GM12878 (cell line): ENCODE data around the gene CUEDC1. TPM values are rescaled to one million over a fixed set of nuclear protein-coding genes. Genes with fewer than 3 reads are reported as not detected.

ENCODE experiments used
- ATAC-seq: fragments of 200-7000 bp; cut with Tn5 transposase; 3 replicates; pipeline ENCODE4 v1.9.1; 2020; ENCODE audit warnings: mild to moderate bottlenecking, moderate library complexity
- BruUV-seq: library from RNA; stranded (reverse); fragments of 400-500 nt; replicated peaks from 2 replicates; lab custom pipeline; 2021; lab: Mats Ljungman, UMichigan
- CTCF ChIA-PET: fragments of 300-600 bp; sonication (Branson Sonifier 250); formaldehyde crosslinking; extraction: SDS; loops from one replicate; lab custom pipeline; 2021; ENCODE audit warnings: inconsistent platforms; lab: Yijun Ruan, JAX
- POLR2A ChIA-PET: fragments of 350-600 bp; formaldehyde crosslinking; extraction: SDS; loops from one replicate; lab custom pipeline; 2021; ENCODE audit warnings: inconsistent platforms; lab: Charles Lee
- RAD21 ChIA-PET: fragments of 300-600 bp; sonication (Branson Sonifier 250); formaldehyde crosslinking; loops from one replicate; lab custom pipeline; 2023; ENCODE audit warnings: antibody characterized with exemption; ENCODE audit not compliant: unreplicated experiment; lab: Charles Lee
- SMC1A ChIA-PET: fragments of 300-600 bp; sonication (Branson Sonifier 250); formaldehyde crosslinking; loops from one replicate; lab custom pipeline; 2023; ENCODE audit not compliant: unreplicated experiment, uncharacterized antibody; lab: Charles Lee
- DNase-seq: peaks from one replicate; pipeline ENCODE4 v3.0.0-alpha.2; 2011; ENCODE audit warnings: low read depth, low spot score
- FAIRE-seq: peaks from 3 replicates; lab custom pipeline; 2011; peaks lifted over from hg19 to GRCh38; lab: Jason Lieb, UNC
- H2AFZ ChIP-seq: 2 replicates; pipeline ENCODE4 v1.6.0; 2011; ENCODE audit warnings: low read depth, low read length, control low read depth; ENCODE audit not compliant: control insufficient read depth
- H3K27ac ChIP-seq: 2 replicates; pipeline ENCODE4 v1.5.1; 2011; ENCODE audit warnings: control low read depth; ENCODE audit not compliant: control insufficient read depth, insufficient read depth
- H3K27me3 ChIP-seq, 2 experiments: replicated peaks in 1 of 2; 2 replicates each; pipeline versions ENCODE4 v1.6.0 to v1.6.1; 2011; ENCODE audit warnings: low read length in 1 of 2; ENCODE audit not compliant: control insufficient read depth in 2 of 2, insufficient read depth in 2 of 2
- H3K36me3 ChIP-seq, 2 experiments: 2 replicates each; pipeline ENCODE4 v1.5.1; 2011; ENCODE audit warnings: low read length in 1 of 2; ENCODE audit not compliant: control insufficient read depth in 2 of 2, insufficient read depth in 2 of 2
- H3K4me1 ChIP-seq: 2 replicates; pipeline ENCODE4 v1.6.1; 2011; ENCODE audit warnings: mild to moderate bottlenecking, low read length, moderate library complexity, mixed read lengths; ENCODE audit not compliant: control insufficient read depth, insufficient read depth
- H3K4me2 ChIP-seq: 2 replicates; pipeline ENCODE4 v1.6.0; 2011; ENCODE audit warnings: control low read depth; ENCODE audit not compliant: control insufficient read depth, insufficient read depth
- H3K4me3 ChIP-seq: fragments of 200-600 bp; sonication (generic); 2 replicates; pipeline ENCODE4 v1.5.1; 2016
- H3K79me2 ChIP-seq: 2 replicates; pipeline ENCODE4 v1.6.0; 2011; ENCODE audit warnings: low read length; ENCODE audit not compliant: control insufficient read depth, insufficient read depth
- H3K9ac ChIP-seq: 2 replicates; pipeline ENCODE4 v1.8.0; 2011; ENCODE audit warnings: low read length, control low read depth, mixed read lengths; ENCODE audit not compliant: control insufficient read depth, insufficient read depth
- H3K9me3 ChIP-seq: replicated peaks from 3 replicates; pipeline ENCODE4 v1.5.1; 2011; ENCODE audit warnings: mild to moderate bottlenecking, low read length; ENCODE audit not compliant: control insufficient read depth, insufficient read depth
- H4K20me1 ChIP-seq: 2 replicates; pipeline ENCODE4 v1.6.0; 2011; ENCODE audit not compliant: control insufficient read depth, insufficient read depth
- CREB1 ChIP-seq: IDR thresholded peaks from 2 replicates; pipeline ENCODE4 v1.6.1; 2012; ENCODE audit warnings: low read depth, mild to moderate bottlenecking, inconsistent platforms
- EED ChIP-seq: sonication (generic); IDR thresholded peaks from 2 replicates; pipeline ENCODE4 v1.6.1; 2016; ENCODE audit warnings: antibody characterized with exemption, low read depth
- IKZF1 ChIP-seq: fragments of 450-650 bp; conservative IDR thresholded peaks from 2 replicates; pipeline ENCODE4 v1.6.1; 2017; ENCODE audit warnings: antibody characterized with exemption, mild to moderate bottlenecking
- IKZF2 ChIP-seq, 2 experiments: fragments of 450-650 bp; IDR thresholded peaks; 2 replicates each; pipeline ENCODE4 v1.6.1; 2017; ENCODE audit warnings: mild to moderate bottlenecking in 2 of 2, moderate library complexity in 2 of 2
- RUNX3 ChIP-seq: IDR thresholded peaks from 2 replicates; pipeline ENCODE4 v1.6.1; 2012; ENCODE audit warnings: low read length, inconsistent platforms
- TCF3 ChIP-seq: IDR thresholded peaks from 2 replicates; pipeline ENCODE4 v1.6.1; 2012; ENCODE audit warnings: low read depth, mild to moderate bottlenecking, low read length, borderline replicate concordance; ENCODE audit not compliant: insufficient read depth
- WGBS: methylation state at CpG from one replicate; pipeline ENCODE4 v1.1.6; 2016; ENCODE audit warnings: low lambda C conversion rate; ENCODE audit not compliant: insufficient replicate concordance, insufficient coverage; ENCODE audit errors: missing lambda C conversion rate; 5-methylcytosine and 5-hydroxymethylcytosine counted together
- in situ Hi-C: fragments of 300-500 bp; cut with MboI; formaldehyde crosslinking; loops from 9 replicates; pipeline ENCODE4 v1.14.3; 2018; ENCODE audit warnings: mixed read lengths
- intact Hi-C: fragments of 100-400 bp; cut with micrococcal nuclease; formaldehyde crosslinking; loops from one replicate; pipeline ENCODE4 v1.14.2; 2022; ENCODE audit not compliant: unreplicated experiment
- polyA plus RNA-seq, 11 experiments: library from polyadenylated mRNA; depleted of rRNA in 4 of 11; unstranded in 6 of 11; stranded (reverse) in 5 of 11; fragments of >200 nt; fragmentation: Nextera tagmentation in 4 of 11; fragmentation: Illumina TruSeq in 1 of 11; extraction: Ambion mirVana in 4 of 11; extraction: Trizol in 1 of 11; gene quantifications; 1 replicate in 1 of 11; 2 replicates in 10 of 11; pipeline versions ENCODE4 v1.2.1 to v1.2.3, GENCODE V29; 2011 to 2016; ENCODE audit warnings: inconsistent platforms in 2 of 11, missing spikeins in 2 of 11, low read depth in 1 of 11
- total RNA-seq, 4 experiments: library from RNA; depleted of rRNA in 3 of 4; stranded (reverse); fragments of >200 nt in 3 of 4; fragmentation: Illumina TruSeq in 1 of 4; extraction: Trizol in 1 of 4; gene quantifications; 2 replicates each; pipeline versions ENCODE4 v1.2.1 to v1.2.3, GENCODE V29; 2013 to 2021
- TF ChIP-seq, protein P1 (sequence below), 3 experiments: IDR thresholded peaks in 2 of 3; conservative IDR thresholded peaks in 1 of 3; 2 replicates each; pipeline ENCODE4 v1.5.1; 2011; ENCODE audit warnings: low read depth in 3 of 3, low read length in 3 of 3, mild to moderate bottlenecking in 3 of 3, control low read depth in 2 of 3, moderate library complexity in 2 of 3, inconsistent platforms in 1 of 3, mixed read lengths in 1 of 3; ENCODE audit not compliant: control insufficient read depth in 2 of 3, insufficient read depth in 1 of 3; ENCODE audit errors: extremely low read depth in 1 of 3

The CUEDC1 gene
- total and polyA plus RNA-seq, 10 of the 15 experiments (the other 5 are each of a cell fraction or from before 2014, with no cell fraction given) = 0.24 to 7.4 (median 1.8) TPM

DNA sequence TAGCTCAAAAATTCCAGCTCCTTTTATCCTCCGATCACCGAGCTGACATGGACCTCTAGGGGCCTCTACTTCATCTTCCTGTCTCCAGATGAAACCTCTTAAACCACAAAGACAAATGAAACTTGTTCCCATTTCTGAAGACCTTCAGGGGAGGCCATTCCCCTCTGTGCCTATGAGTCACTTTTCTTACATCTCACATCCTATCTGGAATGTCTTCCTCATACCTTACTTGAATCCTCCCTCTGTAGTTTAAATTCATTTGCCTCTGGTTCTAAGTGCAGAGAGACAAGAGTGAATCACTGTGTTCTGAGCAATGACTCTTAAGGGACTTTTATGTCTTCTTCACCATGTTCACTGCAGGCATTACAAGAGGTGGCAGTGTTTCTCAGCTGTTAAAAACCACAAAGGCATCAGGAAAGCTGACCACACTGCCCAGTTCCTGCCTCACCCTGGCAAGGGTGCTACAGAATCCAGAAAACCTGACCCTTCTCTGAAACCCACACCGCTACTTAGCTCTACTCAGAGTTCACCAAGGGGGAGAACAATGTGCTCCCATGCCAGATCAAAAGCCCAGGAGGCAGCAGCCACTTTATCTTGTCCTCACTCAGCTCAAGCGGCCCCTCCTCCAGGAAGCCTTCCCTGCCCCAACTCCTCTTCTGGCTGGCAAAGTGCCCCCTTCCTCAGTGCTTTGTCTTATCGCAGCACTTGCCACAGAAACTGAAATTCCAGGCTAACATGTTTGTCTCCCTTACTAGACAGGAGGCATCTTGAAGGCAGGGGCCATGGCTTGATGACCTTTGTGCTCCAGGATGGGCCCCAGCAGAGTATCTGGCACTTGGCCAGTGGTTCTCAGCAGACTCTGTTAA is 6.4 kb downstream of the CUEDC1 start:
- Histone ChIP-seq H4K20me1 (no peaks in the 10 kb centered on the region), H3K4me1 (peaks cover 46% of the 10 kb centered on the region), H3K27me3 (no peaks in the 10 kb centered on the region; a peak in 1 of 4 replicates), H3K27ac (no peak overlapping the region), H3K9ac (no peak overlapping the region), H3K9me3 (no peaks in the 10 kb centered on the region), H3K36me3 (no peaks in the 10 kb centered on the region), H3K4me2 (peak overlapping the region; percentile 28), H3K79me2 (no peaks in the 10 kb centered on the region), H2AFZ (no peak overlapping the region), H3K4me3 (no peak overlapping the region)
- DNase-seq (no peak), ATAC-seq (peak; percentile 40), FAIRE-seq (no peak)
- ChIA-PET RAD21 (interaction anchor here (1.0 to 9.4 kb wide), 11 partner anchors 9 to 59 kb away, joined by 3 to 100 read pairs (median 6); partner anchors contain the start of gene SRSF1), POLR2A (interaction anchor here (0.6 to 4.8 kb wide), 7 partner anchors 10 to 775 kb away, joined by 3 to 51 read pairs (median 4); no protein-coding TSS in a partner anchor), CTCF (interaction anchor here (0.7 to 8.1 kb wide), 17 partner anchors 10 to 90 kb away, joined by 3 to 77 read pairs (median 8); no protein-coding TSS in a partner anchor), SMC1A (interaction anchor here (1.1 to 10.2 kb wide), 7 partner anchors 10 to 56 kb away, joined by 3 to 138 read pairs (median 33); no protein-coding TSS in a partner anchor)
- BruUV-seq = no TSS peak
- 51% methylated on average over 5 of the region's 5 CpGs for WGBS
- in situ Hi-C loops = no loop called here
- TF ChIP-seq IKZF1 (peak; percentile 50), CREB1 (no peak), EED (peak; percentile 43; the same call in 1 of the 2 replicates), RUNX3 (peak; percentile 76), TCF3 (no peak), IKZF2 (IDR thresholded peaks at IDR 0.05) (peak; percentile 44 to 48; a peak in 2 of 4 replicates)
- TF ChIP-seq, protein P1, sequence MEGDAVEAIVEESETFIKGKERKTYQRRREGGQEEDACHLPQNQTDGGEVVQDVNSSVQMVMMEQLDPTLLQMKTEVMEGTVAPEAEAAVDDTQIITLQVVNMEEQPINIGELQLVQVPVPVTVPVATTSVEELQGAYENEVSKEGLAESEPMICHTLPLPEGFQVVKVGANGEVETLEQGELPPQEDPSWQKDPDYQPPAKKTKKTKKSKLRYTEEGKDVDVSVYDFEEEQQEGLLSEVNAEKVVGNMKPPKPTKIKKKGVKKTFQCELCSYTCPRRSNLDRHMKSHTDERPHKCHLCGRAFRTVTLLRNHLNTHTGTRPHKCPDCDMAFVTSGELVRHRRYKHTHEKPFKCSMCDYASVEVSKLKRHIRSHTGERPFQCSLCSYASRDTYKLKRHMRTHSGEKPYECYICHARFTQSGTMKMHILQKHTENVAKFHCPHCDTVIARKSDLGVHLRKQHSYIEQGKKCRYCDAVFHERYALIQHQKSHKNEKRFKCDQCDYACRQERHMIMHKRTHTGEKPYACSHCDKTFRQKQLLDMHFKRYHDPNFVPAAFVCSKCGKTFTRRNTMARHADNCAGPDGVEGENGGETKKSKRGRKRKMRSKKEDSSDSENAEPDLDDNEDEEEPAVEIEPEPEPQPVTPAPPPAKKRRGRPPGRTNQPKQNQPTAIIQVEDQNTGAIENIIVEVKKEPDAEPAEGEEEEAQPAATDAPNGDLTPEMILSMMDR (IDR thresholded peaks at IDR 0.05 in 2 of 3, conservative IDR thresholded peaks at IDR 0.05 in 1 of 3; ENCODE audit: control insufficient read depth in 2 of 3, extremely low read depth in 1 of 3, insufficient read depth in 1 of 3, low read depth in 3 of 3, low read length in 3 of 3) = peak in 1 of 3 experiments; percentile 10; a peak in 1 of 6 replicates
- intact Hi-C loops = loop anchor here (5.0 kb wide), 1 partner anchor 39 kb away; the partner anchor contains the start of gene VEZF1
